GM20000 (cell line): ENCODE results near the gene EPC1.

ENCODE experiments used
- DNase-seq: peaks from one replicate; pipeline ENCODE4 v3.0.0; 2012; ENCODE audit warnings: low spot score
- TF ChIP-seq, protein P1 (sequence below): IDR thresholded peaks from 2 replicates; pipeline ENCODE4 v1.5.1; 2012; ENCODE audit warnings: mild to moderate bottlenecking, control low read depth; ENCODE audit errors: extremely low read depth, missing control alignments

EPC1 gene

GRCh38 chr10:32381165-32381564 is 34.2 kb upstream of the EPC1 start:
- no peak for DNase-seq
- TF ChIP-seq, protein P1, sequence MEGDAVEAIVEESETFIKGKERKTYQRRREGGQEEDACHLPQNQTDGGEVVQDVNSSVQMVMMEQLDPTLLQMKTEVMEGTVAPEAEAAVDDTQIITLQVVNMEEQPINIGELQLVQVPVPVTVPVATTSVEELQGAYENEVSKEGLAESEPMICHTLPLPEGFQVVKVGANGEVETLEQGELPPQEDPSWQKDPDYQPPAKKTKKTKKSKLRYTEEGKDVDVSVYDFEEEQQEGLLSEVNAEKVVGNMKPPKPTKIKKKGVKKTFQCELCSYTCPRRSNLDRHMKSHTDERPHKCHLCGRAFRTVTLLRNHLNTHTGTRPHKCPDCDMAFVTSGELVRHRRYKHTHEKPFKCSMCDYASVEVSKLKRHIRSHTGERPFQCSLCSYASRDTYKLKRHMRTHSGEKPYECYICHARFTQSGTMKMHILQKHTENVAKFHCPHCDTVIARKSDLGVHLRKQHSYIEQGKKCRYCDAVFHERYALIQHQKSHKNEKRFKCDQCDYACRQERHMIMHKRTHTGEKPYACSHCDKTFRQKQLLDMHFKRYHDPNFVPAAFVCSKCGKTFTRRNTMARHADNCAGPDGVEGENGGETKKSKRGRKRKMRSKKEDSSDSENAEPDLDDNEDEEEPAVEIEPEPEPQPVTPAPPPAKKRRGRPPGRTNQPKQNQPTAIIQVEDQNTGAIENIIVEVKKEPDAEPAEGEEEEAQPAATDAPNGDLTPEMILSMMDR = no peak

- TF ChIP-seq, protein P1 = no peak
- no peak for DNase-seq
These were observed 33.1 kb upstream of the EPC1 start for GRCh38 chr10:32379950-32380551.

DNA sequence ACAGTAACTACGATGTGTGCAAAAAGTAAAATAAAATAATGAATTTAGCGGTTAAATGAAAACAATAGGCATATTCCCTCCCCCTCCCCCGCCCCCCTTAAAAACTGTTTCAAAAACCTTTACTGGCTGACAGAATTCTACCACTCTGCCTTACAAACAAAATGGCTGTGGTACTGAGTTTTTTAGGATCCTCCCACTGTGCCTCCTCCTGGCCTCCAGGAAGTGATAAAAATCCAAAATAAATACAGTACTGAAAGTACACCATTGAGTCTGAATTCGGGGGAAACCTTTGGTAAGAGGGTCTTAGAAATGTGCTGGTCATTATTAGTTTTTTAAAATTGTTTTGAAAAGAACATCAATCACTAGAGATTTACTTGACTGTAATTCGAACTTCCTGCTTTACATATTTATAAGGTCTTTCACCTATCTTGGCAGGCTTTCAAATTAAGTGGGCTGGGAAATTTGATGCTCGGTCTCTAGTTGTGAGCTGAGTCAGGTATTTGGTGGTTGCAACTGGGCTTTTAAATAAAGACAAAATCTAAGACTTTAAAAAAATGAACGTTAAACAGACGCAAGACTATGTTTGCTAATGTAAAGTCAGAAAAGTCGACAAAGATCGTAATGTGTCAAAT is 32.5 kb upstream of the EPC1 start:
- TF ChIP-seq, protein P1 = no peak
- peak; percentile 22 for DNase-seq

DNA sequence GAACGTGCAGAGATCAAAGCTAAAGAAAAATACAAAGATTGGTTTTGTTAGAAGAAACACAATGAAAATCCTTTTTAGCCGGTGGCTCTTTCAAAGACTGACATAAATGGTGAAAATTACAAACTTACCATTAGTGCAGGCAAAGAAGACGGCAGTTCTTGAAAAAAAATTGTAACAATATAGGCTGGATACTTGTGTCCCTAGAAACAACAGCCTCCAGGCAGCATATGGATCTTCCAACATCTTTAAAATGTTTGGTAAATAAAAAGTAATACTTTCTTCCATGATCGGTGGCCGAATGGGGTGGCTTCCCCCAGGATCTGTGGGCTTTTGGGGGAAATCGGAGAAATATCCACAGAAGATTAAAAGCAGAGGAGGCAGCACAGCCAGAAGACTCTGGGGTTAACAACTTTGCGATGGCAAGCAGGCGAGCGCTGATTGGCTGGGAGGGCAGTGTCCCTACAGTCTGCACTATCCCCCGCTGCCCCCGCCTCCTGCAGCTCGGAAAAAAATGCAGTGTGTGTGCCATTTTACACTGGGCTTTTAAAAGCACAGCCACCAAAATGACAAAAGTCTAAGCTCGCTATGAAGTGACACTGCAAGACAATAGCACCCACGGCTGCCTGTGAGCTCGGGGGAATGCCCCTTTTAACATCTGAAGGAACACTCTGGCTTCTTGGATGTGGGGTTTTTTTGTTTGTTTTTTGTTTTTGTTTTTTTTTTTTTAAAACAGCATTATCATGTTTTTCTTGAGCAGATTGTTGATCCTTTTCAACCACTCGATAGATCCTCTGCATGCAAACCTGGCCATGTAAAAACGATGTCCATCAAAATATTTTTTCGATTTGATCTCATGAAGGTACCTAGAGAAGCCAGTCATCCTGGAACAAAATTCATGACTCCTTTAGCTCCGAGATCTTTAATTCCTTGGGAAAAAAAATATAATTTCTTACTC is 31.7 kb upstream of the EPC1 start:
- peak; percentile 80 for DNase-seq
- TF ChIP-seq, protein P1 = no peak

DNA sequence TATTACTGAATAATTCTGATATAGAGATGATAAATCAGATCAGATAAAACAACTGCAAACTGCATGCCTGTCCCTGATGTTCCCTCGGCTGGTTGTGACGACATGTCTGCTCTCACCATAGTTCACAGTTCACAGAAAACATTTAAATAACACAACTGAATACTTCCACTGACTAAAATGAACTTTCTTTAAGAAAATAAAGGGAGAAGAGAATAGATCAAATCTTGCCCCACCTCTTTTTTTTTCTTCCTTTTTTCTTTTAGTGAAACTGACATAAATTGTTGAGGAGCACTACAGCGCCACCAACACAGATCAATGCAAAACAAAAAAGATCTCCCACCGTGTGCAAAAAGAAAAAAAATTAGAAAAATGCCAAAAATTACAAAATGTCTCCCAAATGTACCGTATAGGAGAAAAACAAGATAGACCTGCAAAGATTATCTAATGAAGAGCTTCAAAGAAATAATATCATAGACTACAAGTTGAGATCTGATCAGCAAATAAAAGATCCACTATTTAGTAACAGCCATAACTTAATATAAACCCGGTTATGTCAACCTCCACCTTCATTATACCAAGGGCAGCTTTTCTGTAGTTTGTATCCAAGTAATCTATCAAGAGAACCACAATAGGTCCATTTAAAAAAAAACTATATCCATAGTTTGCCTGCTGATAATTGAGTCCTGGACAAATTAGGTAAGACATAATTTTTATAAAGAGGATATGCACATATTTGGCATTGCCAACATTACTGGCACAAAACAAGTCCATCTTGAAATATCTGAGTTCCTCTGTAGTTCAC is 30.7 kb upstream of the EPC1 start:
- TF ChIP-seq, protein P1 = peak; percentile 35
- peak; percentile 15 for DNase-seq

- DNase-seq = no peak
- TF ChIP-seq, protein P1 = no peak
These were observed 29.8 kb upstream of the EPC1 start for GRCh38 chr10:32376771-32377170.
